Measurements from ENCODE around the gene ATXN7. TPM values are rescaled to one million over a fixed set of nuclear protein-coding genes. Genes with fewer than 3 reads are reported as not detected.

ATXN7 gene
- total RNA-seq, 4 donors from 2014 or later, result 3.3 to 42.5 (median 17.9) TPM

- no peak overlapping the region for H3K27ac ChIP-seq
- no peaks in the 10 kb centered on the region for H3K9me3 ChIP-seq
- no peak overlapping the region for H3K4me3 ChIP-seq
- DNase-seq, result no peak
- H3K4me1 ChIP-seq, result peaks cover 0 to 6% of the 10 kb centered on the region in 2 donors
- TF ChIP-seq CTCF (IDR thresholded peaks at IDR 0.05) (no peak), POLR2A (IDR thresholded peaks at IDR 0.05) (no peak)
- intact Hi-C loops (cut with DNase I; ENCODE audit: low total_unique reads), result no loop called here
- no peaks in the 10 kb centered on the region for H3K27me3 ChIP-seq
- H3K36me3 ChIP-seq, result no peaks in the 10 kb centered on the region
Observed at GRCh38 chr3:63934041-63934866, 70.6 kb downstream of the ATXN7 start.

DNA sequence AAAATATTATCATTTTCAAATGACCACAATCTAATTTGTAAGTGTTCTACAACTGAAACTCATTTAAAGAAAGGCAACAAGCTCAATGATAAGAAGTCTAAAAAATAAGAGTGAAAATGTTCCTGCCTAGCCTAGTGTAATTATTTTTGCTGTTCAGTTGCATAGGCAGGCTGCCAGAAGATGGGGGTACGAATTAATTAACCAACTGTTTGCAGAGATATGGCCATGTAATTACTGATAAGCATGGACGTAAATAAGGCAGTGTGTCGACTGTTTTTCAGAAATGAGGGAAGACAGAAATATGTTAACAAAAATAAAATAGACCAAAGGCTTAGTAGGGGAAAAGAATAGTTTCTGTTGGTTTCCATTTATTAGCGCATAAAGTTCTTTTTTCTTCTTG, 73.3 kb downstream of the ATXN7 start:
- H3K4me3 ChIP-seq, result no peak overlapping the region
- no peaks in the 10 kb centered on the region for H3K4me1 ChIP-seq
- no peak for DNase-seq
- TF ChIP-seq CTCF (IDR thresholded peaks at IDR 0.05) (no peak), POLR2A (IDR thresholded peaks at IDR 0.05) (no peak)
- H3K36me3 ChIP-seq, result no peaks in the 10 kb centered on the region
- no peak overlapping the region for H3K27ac ChIP-seq
- no peaks in the 10 kb centered on the region for H3K27me3 ChIP-seq
- H3K9me3 ChIP-seq, result no peaks in the 10 kb centered on the region
- intact Hi-C loops (cut with DNase I; ENCODE audit: low total_unique reads), result no loop called here

- intact Hi-C loops (cut with DNase I; ENCODE audit: low total_unique reads), result no loop called here
- no peaks in the 10 kb centered on the region for H3K4me1 ChIP-seq
- no peak for DNase-seq
- TF ChIP-seq CTCF (IDR thresholded peaks at IDR 0.05) (no peak), POLR2A (IDR thresholded peaks at IDR 0.05) (no peak)
- H3K36me3 ChIP-seq, result no peaks in the 10 kb centered on the region
- no peaks in the 10 kb centered on the region for H3K27me3 ChIP-seq
- no peak overlapping the region for H3K27ac ChIP-seq
- no peaks in the 10 kb centered on the region for H3K9me3 ChIP-seq
- no peak overlapping the region for H3K4me3 ChIP-seq
Observed at GRCh38 chr3:63937661-63938651, 74.3 kb downstream of the ATXN7 start.

DNA sequence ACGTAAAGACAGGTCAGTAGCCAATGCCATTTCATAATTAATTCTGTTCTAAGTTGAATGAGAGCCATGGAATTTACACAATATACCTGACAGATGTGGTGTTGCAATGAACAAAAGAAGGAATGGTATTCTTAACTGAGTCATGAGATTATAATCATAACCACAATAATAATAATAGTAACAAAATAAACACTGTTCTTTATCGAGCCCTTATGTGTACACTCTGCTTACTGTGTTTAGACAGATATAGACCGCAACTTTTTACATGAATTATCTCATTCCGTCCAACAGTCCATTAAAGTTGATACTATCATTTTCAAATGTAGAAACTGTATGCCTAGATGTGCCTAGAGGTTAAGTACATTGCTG, 76.7 kb downstream of the ATXN7 start:
- no peak overlapping the region for H3K4me3 ChIP-seq
- intact Hi-C loops (cut with DNase I; ENCODE audit: low total_unique reads), result no loop called here
- no peaks in the 10 kb centered on the region for H3K27me3 ChIP-seq
- no peak for TF ChIP-seq POLR2A (IDR thresholded peaks at IDR 0.05)
- TF ChIP-seq CTCF (IDR thresholded peaks at IDR 0.05), result no peak
- no peak for DNase-seq
- no peaks in the 10 kb centered on the region for H3K9me3 ChIP-seq
- H3K4me1 ChIP-seq, result peaks cover 0 to under 1% of the 10 kb centered on the region in 2 donors
- H3K27ac ChIP-seq, result no peak overlapping the region
- no peaks in the 10 kb centered on the region for H3K36me3 ChIP-seq

DNA sequence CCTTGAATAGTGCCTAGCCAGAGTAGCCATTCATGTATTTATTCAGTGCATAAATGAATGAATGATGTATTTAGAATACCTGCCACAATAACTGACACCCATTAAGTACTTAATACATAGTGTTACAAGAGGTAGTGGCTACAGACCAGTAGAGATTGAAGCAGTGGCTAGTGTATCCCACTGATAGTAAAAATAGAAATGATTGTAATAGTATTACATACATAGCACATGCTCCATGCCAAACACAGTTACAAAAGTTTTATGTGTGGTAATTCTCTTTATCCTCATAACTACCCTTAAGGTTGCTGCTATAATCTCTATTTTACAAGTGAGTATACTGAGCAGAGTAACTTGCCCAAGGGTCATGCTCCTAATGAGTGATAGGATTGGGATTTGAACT, 78.9 kb downstream of the ATXN7 start:
- Histone ChIP-seq H3K36me3 (no peaks in the 10 kb centered on the region), H3K4me1 (peaks cover 0 to 5% of the 10 kb centered on the region in 2 donors), H3K27ac (no peak overlapping the region), H3K9me3 (no peaks in the 10 kb centered on the region), H3K27me3 (no peaks in the 10 kb centered on the region), H3K4me3 (no peak overlapping the region)
- TF ChIP-seq POLR2A (IDR thresholded peaks at IDR 0.05), result no peak
- TF ChIP-seq CTCF (IDR thresholded peaks at IDR 0.05), result no peak
- intact Hi-C loops (cut with DNase I; ENCODE audit: low total_unique reads), result no loop called here
- DNase-seq, result no peak
